Measurements from ENCODE around the gene ACAT1. TPM values are rescaled to one million over a fixed set of nuclear protein-coding genes. Genes with fewer than 3 reads are reported as not detected.

The ACAT1 gene
- total and polyA plus RNA-seq, 3 experiments from 2014 or later, result 45.2 to 71.6 (median 68.5) TPM

Other genes starting within 250 kb of the ACAT1 start
- under 1 TPM; 0.11 to 0.20 TPM for gene RAB39A, start 193.1 kb upstream of the ACAT1 start, total RNA-seq
- not detected for gene RAB39A, start 193.1 kb upstream of the ACAT1 start, polyA plus RNA-seq
- 10 to 100 TPM; 41.8 to 42.9 TPM for gene CUL5, start 112.7 kb upstream of the ACAT1 start, total RNA-seq
- 39.0 TPM for gene CUL5, start 112.7 kb upstream of the ACAT1 start, polyA plus RNA-seq
- 10 to 100 TPM; 38.9 to 39.7 TPM for gene NPAT, start 101.1 kb downstream of the ACAT1 start, total RNA-seq
- 39.6 TPM for gene NPAT, start 101.1 kb downstream of the ACAT1 start, polyA plus RNA-seq
- gene ATM, start 101.5 kb downstream of the ACAT1 start, total RNA-seq, result 10 to 100 TPM; 76.0 to 77.1 TPM
- 87.1 TPM for gene ATM, start 101.5 kb downstream of the ACAT1 start, polyA plus RNA-seq